Activated T-cell treated with anti-CD3 and anti-CD28 coated beads for 48 hours (primary cell): Measurements from ENCODE around the gene CNPY3.
"Not testable (repeated sequence)": the region's sequence is repeated elsewhere in the genome, so short reads cannot be mapped to it uniquely, and the experiment has no call there.

Source experiments
- DNase-seq: peaks from one replicate; pipeline ENCODE4 v3.0.0-alpha.2; 2020; ENCODE audit warnings: low read depth

The CNPY3 gene

DNA sequence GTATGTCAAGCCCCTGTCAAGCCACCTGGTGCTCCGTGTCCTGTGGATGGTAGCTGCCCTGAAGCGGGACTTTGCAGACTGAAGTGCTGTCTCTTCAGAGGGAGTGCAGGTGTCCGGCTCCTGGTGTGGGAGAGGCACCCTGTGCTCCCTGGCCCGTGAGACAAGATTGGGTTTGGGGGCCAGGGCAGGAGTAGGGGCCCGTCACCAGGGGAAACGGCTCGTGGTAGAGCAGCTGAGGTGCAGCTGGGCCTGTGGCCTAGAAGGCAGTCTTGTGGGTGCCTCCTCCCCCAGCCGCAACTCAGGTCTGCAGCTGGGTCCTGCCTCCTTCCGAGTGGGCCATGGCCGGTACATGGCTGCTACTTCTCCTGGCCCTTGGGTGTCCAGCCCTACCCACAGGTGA is 13.5 kb upstream of the CNPY3 start, which contains the start of gene PTCRA:
PTCRA (plus strand) TSS at position 322 of the 400 bp plus-strand sequence; CDS start at position 339, 17 bp downstream.
- no peak for DNase-seq

DNA sequence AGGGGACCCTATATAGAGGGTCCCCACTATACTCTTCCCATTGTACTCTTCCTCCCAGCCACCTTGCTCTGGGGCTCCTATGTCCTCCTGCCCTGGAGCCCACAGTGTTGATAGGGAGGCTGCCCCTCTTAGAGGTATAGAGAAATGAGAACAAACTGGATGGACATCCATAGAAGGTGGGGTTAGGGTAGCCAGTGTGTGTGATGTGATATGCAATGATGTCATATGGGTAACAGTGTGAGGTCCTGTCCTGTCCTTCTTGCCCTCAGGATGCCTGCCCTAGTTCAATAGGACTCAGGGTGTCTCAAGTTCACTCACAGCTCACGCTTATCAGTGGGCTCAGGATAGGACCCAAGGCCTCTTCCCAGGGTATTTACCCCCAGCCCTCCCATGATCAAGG is 13.0 kb upstream of the CNPY3 start:
- no peak for DNase-seq

DNA sequence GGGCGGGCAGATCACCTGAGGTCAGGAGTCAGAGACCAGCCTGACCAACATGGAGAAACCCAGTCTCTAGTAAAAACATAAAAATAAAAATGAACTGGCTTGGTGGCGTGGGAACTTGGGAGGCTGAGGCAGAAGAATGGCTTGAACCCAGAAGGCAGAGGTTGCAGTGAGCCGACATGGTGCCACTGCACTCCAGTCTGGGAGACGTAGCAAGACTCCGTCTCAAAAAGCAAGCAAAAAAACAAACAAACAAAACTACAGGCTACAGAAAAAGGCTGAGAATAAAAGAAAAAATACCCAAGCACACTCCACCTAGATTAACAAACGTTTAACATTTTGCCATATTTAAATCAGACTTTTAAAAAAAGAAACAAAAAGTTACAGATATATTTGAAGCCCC is 7.5 kb upstream of the CNPY3 start:
- no peak for DNase-seq

DNA sequence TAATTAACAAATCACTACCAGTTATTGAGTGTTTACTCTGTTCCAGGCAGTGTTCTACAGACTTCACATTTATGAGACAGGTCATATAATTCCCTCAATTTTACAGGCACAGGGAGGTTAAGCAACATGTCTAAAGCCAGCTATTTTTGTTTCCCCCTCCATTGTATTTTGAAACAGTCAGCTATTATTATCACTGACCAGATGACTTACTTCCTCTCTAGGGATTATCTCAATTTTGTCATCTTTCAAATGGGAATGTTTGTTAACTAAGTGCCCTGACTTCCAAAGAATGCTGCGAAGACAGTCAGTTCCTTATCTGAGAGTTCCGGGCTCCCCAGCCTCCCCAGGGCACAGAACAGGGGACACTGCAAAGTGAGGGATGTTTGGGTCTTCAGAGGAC is 5.6 kb upstream of the CNPY3 start:
- no peak for DNase-seq

DNA sequence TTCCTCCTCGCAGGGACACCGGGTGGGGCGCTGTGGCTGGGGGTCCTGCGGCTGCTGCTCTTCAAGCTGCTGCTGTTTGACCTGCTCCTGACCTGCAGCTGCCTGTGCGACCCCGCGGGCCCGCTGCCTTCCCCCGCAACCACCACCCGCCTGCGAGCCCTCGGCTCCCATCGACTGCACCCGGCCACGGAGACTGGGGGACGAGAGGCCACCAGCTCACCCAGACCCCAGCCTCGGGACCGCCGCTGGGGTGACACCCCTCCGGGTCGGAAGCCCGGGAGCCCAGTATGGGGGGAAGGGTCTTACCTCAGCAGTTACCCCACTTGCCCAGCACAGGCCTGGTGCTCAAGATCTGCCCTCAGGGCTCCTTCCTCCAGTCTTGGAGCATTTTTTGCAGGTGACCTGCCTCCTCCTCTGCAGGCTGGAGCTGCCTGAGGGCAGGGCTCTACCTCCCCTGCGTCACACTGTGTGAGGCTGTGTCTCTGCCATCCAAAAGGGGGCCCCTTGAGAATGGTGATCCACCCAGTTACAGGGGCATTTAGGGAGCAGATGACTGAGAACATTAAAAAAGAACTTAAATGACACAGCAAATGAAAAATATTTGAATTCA is 3.9 kb upstream of the CNPY3 start:
- DNase-seq = no peak

DNA sequence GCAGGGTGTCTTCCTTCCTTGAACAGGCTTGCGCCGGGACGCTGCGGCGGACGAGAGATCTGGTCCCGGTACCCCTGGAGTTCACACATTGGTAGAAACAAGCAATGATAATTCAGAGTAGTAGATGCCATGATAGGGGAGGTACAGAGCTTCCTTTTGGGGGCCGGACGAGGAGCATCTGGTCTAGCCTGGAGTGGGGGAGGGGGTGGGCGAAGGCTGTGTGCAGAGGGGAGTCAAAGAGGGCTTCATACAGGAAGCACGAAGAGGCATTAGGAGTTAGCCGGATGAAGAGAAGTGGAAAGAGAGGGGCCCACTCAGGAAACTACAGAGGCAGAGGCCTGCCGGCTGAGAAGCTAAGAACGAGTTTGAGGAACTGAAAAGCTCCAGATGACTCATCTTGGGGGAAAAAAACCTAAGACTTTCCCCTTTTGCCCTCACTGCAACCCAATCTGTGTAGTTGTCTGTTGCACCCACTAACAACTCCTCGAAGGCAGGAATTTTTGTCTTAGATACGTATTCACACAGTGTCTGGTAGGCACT is 611 bp downstream of the CNPY3 start:
- peak; percentile 53 for DNase-seq

DNA sequence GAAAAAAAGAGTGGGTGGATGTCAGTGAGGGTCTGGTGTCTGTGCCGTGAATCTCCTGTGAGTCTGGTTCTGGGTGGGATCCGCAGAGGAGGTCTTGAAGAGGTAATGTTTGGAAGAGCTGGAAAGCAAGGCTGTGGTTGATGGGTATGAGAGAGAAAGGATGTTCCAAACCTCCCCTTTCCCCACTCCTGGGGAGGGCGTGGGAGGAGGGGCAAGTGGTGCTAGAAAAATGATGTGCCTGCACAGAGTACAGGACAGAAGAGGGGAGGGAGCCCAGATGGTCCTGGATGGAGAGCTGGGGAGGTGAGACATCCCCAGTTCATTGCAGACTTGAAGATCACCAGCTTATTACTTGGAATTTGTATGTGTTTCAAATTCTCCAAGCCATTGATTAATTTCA is 3.1 kb downstream of the CNPY3 start:
- DNase-seq = no peak

DNA sequence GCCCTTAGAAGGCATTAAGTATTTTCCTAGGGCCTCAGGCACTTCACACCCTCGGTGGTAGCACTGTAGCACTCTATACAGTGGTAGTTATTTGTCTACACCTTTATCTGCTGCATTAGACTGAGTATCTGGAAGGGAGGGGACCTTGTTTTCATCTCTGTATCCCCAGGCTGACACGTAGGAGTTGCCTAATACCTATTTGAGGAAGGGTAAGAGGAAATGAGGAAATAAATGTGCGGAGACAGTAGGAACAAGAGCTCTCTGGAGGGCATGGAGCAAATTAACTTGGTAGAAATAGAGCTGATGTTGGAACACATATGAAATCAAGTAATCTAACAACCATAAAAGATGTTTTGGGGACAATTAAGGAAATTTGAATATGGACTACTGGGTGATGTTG is 3.9 kb downstream of the CNPY3 start:
- no peak for DNase-seq

DNA sequence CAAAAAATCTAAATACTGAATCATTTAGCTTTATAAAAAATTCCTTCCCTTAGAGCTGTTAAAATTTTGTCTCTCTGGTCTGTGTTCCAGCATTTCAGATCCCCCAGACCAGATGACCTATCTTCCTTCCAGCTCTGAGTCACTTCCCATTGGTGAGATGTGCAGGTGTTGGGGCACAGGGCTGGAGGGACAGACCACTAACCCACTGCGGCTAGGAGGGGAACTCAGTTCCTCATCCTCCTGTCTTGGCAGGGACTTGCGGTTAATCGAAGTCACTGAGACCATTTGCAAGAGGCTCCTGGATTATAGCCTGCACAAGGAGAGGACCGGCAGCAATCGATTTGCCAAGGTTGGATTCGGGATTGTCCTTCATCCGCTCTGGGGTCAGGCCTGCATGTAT is 6.0 kb downstream of the CNPY3 start:
- DNase-seq = no peak

DNA sequence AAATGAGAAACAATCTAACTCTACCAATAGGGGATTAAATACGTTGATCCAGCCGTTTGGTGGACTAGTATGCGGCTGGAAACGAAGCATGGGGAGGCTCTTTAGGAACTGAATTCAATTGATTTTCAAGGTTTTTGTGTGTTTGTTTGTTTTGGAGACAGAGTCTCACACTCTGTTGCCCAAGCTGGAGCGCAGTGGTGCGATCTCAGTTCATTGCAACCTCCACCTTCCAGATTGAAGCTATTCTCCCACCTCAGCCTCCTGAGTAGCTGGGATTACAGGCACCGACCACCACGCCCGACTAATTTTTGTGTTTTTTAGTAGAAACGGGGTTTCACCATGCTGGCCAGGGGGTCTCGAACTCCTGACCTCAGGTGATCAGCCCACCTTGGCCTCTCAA is 7.1 kb downstream of the CNPY3 start:
- DNase-seq = no peak

DNA sequence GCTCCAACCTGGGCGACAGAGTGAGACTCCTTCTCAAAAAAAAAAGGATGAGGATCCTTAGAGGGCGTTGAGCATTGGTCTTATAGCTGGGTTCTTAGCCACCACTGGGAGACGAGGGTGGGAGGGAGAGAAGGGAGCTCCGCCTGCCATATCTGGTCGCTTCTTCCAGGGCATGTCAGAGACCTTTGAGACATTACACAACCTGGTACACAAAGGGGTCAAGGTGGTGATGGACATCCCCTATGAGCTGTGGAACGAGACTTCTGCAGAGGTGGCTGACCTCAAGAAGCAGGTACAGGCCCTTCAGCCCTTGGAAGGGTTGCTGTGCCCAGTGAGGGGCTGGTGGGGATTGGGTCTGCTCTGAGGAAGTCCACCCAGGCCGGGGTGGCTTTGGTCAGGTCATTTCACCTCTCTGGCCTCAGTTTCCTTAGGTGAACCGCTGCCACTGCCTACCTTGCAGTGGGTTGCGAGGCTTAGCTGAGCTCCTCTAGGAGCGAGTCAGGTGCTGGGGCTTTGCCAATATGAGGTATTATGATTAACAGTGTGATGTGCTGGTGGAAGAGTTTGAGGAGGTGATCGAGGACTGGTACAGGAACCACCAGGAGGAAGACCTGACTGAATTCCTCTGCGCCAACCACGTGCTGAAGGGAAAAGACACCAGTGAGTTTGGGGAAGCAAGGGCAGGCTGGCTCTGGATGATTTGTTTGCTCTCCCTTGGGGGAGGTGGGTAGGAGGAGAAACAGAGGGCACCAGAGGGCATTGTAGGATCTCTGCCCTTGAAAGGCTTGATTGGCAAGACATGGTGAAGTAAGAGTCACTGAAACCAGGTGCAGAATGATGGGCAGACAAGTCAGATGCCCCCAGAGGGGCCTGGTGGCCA is 8.5 kb downstream of the CNPY3 start:
- DNase-seq = no peak

DNA sequence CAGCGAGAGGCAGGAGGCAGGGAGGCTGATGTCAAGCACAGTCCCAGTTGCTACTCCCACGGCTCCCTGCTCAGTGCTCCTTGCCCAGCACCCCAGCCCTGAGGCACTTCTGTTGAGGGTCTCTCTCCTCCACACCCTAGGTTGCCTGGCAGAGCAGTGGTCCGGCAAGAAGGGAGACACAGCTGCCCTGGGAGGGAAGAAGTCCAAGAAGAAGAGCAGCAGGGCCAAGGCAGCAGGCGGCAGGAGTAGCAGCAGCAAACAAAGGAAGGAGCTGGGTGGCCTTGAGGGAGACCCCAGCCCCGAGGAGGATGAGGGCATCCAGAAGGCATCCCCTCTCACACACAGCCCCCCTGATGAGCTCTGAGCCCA is 9.1 kb downstream of the CNPY3 start:
- no peak for DNase-seq

DNA sequence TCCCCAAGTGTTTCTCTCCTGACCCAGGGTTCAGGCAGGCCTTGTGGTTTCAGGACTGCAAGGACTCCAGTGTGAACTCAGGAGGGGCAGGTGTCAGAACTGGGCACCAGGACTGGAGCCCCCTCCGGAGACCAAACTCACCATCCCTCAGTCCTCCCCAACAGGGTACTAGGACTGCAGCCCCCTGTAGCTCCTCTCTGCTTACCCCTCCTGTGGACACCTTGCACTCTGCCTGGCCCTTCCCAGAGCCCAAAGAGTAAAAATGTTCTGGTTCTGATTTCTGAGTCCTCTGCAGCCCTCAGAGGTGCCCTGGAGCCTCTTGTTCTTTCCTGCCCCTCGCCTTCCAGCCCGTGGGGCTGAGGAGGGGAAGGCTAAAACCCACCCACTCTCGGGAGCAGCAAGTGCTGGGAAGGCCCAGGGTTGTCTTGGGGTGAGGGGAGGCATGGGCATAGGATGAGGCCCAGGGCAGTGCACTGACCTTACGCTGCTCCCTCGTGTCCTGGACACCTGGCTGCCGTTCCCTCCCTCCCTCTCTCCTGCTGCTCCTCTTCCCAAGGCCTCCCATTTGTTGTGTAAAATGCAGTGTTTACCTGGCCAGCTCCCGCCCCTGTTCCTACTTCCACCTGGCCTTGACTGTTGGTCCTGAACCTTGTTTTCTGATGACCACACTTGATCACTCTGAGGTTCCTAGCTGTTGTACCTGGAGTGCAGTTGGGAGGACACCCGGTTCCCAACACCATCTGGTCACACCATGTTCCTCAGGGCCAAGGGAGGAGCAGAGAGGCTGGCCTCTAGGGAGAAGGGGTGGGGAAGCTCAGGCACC is 9.9 kb downstream of the CNPY3 start:
- DNase-seq = no peak

DNA sequence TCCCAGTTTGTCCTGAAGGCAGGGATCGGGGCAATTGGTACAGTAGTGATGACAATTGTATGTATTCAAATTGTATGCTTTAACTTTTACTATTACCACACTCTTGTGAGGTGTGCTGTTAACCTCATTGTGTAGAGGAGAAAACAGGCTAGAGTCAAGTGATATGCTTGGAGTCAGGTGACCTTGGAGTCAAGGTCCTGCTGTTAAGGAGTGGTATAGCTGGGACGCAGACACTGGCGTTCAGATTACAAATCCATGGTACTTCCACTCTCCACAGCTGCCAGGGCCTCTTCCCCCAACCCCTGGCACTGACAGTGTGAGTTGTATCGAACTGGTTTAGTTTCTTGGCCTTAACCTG is 10.5 kb downstream of the CNPY3 start:
- no peak for DNase-seq

DNA sequence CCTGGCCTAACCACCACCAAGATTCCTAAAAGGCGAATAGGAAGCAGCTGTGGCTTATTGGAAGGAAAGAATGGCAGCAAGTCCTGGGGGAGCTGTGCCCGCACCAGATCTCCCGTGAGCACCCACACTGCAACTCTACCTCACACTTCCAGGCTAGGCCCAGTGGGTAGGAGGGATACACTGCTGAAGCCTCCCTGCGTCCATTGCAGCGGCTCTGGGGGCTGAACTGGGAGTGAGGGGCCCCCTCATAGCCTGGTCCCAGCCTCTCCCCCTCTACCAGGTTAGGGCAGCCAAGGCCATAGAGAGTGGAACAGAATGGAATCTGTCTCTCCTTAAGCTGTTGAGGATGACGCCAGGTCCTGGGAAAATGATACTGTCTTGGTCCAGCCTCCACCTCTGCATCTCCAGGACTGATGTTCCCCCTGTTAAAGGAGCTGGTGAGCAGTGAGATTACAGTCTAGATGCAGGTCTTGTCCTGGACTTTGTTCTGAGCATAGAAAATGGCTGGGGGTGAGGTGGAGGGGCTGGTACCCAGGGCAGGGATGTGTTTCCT is 11.3 kb downstream of the CNPY3 start:
- no peak for DNase-seq

DNA sequence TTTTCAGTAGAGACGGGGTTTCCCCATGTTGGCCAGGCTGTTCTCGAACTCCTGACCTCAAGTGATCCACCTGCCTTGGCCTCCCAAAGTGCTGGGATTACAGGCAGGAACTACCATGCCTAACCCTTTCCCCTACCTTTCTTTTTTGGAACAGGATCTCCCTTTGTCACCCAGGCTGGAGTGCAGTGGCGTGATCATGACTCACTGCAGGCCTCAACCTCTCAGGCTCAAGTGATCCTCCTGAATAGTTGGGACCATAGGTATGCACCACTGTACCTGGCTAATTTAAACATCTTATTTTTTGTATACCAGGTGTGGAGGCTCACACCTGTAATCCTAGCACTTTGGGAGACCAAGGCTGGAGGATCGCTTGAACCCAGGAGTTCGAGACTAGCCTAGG is 12.1 kb downstream of the CNPY3 start:
- not testable (repeated sequence) for DNase-seq

DNA sequence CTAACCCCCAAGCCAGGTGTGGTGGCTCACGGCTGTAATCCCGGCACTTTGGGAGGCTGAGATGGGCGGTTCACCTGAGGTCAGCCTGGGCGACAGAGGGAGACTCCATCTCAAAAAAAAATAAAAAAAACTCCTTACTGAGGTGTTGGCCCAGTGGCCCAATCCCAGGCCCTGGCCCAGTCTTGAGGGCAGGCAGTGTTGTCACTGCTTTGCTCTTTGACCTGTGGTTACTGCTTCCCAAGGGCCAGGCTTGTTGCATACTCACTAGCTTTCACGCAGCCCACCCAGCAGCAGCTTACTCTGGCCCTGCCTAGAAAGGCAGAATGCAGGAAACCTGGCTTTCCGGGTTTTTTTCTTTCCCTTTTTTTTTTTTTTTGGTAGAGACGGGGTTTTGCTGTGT is 13.2 kb downstream of the CNPY3 start:
- DNase-seq = no peak

DNA sequence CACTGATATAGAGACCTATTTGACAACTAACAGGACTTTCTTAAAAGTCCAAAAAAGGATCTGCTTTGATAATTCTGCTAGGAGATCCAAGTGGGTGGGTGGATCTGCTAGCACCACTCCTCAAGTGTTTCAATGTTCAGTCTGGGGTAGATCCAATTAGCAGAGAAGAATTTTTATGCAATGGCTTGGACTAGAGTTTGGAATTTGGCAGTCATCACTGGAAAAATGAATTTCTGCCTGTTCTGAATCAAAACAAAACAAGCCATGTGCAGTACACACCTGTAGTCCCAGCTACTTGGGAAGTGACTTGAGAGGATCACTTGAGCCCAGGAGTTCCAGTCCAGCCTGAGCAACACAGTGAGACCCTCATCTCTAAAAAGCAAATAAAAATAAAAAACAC is 18.7 kb downstream of the CNPY3 start:
- no peak for DNase-seq

DNA sequence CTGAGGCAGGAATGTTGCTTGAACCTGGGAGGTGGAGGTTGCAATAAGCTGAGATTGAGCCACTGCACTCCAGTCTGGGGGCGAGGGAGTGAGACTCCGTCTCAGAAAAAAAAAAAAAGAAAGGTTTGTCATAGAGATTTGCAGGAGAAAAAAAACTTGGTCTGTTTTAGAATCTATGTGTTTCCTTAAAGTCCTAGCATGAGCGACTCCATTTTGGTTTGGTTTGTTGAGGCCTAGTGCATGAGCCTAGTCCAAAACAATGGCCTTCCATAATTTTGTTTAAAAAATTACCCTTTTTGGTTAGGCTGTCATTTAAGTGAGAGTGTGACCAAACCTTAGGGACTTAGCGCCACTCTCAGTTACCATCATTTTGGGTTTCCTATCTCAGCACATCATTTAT is 23.1 kb downstream of the CNPY3 start:
- DNase-seq = no peak

DNA sequence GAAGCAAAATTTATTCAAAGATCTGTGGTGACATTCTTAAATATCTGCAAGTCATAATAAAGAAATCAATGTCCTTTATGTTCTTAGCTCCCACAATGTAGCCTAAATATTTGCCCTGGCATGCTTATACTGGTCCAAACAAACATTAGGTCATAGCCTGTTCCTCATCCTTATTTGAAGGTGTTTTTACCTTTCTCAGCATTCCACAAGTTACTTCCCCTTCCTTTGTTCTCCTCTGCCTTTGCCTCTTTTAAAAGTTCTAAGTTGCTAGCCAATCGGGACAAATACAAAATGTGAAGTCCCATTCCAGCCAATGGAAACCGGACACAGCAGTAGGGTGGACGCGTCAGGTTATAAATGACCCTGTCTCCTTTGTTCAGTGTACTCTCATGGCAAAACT is 25.1 kb downstream of the CNPY3 start:
- DNase-seq = not testable (repeated sequence)

DNA sequence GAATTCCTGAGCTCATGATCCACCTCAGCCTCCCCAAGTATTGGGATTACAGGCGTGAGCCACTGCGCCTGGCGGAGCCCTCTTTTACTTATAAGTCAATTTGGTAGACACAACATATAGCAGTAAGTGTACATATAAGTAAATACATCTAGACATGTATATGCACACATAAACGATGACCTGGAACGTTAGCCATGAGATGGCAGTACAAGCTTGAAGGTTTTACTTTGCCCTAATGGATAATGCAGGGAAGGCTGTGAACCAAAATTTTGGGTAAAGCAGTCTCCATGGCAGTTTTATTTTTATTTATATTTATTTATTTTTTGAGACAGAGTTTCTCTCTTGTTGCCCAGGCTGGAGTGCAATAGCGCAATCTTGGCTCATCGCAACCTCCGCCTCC is 28.8 kb downstream of the CNPY3 start:
- DNase-seq = no peak

DNA sequence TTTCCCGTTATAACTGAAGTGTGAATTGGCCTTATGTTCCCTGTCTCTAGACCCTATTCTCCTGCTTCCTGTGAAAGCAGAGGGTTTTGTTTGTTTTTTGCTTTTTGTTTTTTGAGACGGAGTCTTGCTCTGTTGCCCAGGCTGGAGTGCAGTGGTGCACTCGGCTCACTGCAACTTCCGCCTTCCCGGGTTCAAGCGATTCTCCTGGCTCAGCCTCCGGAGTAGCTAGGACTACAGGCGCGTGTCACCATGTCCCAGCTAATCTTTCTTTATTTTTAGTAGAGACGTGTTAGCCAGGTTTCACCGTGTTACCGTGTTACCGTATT is 30.6 kb downstream of the CNPY3 start:
- no peak for DNase-seq
